Activated naive CD4-positive, alpha-beta T cell treated with anti-CD3 and anti-CD28 coated beads, Interleukin-2, amount 50 U/mL, for 24 hours (primary cell): Measurements from ENCODE around the gene DHRS3.

ENCODE experiments used
- H3K27ac Mint-ChIP-seq: one replicate; pipeline ENCODE4 v1.8.0; 2021; ENCODE audit warnings: mild to moderate bottlenecking, mixed read lengths
- H3K27me3 Mint-ChIP-seq: one replicate; pipeline ENCODE4 v1.8.0; 2021; ENCODE audit warnings: mixed read lengths
- H3K36me3 Mint-ChIP-seq: one replicate; pipeline ENCODE4 v1.8.0; 2021; ENCODE audit warnings: mixed read lengths
- H3K4me1 Mint-ChIP-seq: one replicate; pipeline ENCODE4 v1.8.0; 2021; ENCODE audit warnings: mixed read lengths
- H3K4me3 Mint-ChIP-seq: one replicate; pipeline ENCODE4 v1.8.0; 2021; ENCODE audit warnings: mild to moderate bottlenecking, mixed read lengths
- H3K9me3 Mint-ChIP-seq: one replicate; pipeline ENCODE4 v1.8.0; 2021; ENCODE audit warnings: mixed read lengths

DHRS3 gene

GRCh38 chr1:12584900-12585525, 33.0 kb downstream of the DHRS3 start:
- Mint-ChIP-seq H3K27ac (no peak overlapping the region), H3K36me3 (peaks cover 12% of the 10 kb centered on the region), H3K27me3 (no peaks in the 10 kb centered on the region), H3K9me3 (no peaks in the 10 kb centered on the region), H3K4me3 (no peak overlapping the region), H3K4me1 (peaks cover 18% of the 10 kb centered on the region)

GRCh38 chr1:12583484-12583883, 34.5 kb downstream of the DHRS3 start:
- no peaks in the 10 kb centered on the region for H3K9me3 Mint-ChIP-seq
- H3K27me3 Mint-ChIP-seq: no peaks in the 10 kb centered on the region
- peaks cover 13% of the 10 kb centered on the region for H3K4me1 Mint-ChIP-seq
- peak overlapping the region; percentile 63 for H3K27ac Mint-ChIP-seq
- peaks cover 14% of the 10 kb centered on the region for H3K36me3 Mint-ChIP-seq
- no peak overlapping the region for H3K4me3 Mint-ChIP-seq

- no peaks in the 10 kb centered on the region for H3K9me3 Mint-ChIP-seq
- H3K27ac Mint-ChIP-seq: peak overlapping the region; percentile 8
- peaks cover 5% of the 10 kb centered on the region for H3K4me1 Mint-ChIP-seq
- H3K4me3 Mint-ChIP-seq: no peak overlapping the region
- H3K36me3 Mint-ChIP-seq: peaks cover 15% of the 10 kb centered on the region
- H3K27me3 Mint-ChIP-seq: no peaks in the 10 kb centered on the region
These were observed 35.4 kb downstream of the DHRS3 start for GRCh38 chr1:12582649-12583048.

GRCh38 chr1:12581179-12581578, 36.8 kb downstream of the DHRS3 start:
- no peaks in the 10 kb centered on the region for H3K27me3 Mint-ChIP-seq
- peaks cover 4% of the 10 kb centered on the region for H3K4me1 Mint-ChIP-seq
- H3K36me3 Mint-ChIP-seq: peaks cover 17% of the 10 kb centered on the region
- H3K4me3 Mint-ChIP-seq: no peak overlapping the region
- no peak overlapping the region for H3K27ac Mint-ChIP-seq
- H3K9me3 Mint-ChIP-seq: no peaks in the 10 kb centered on the region

GRCh38 chr1:12580054-12580887, 37.7 kb downstream of the DHRS3 start:
- Mint-ChIP-seq H3K4me1 (peaks cover 4% of the 10 kb centered on the region), H3K36me3 (peaks cover 17% of the 10 kb centered on the region), H3K4me3 (no peak overlapping the region), H3K9me3 (no peaks in the 10 kb centered on the region), H3K27me3 (no peaks in the 10 kb centered on the region), H3K27ac (no peak overlapping the region)

- Mint-ChIP-seq H3K4me1 (peaks cover 4% of the 10 kb centered on the region), H3K27ac (no peak overlapping the region), H3K27me3 (no peaks in the 10 kb centered on the region), H3K4me3 (no peak overlapping the region), H3K9me3 (no peaks in the 10 kb centered on the region), H3K36me3 (peaks cover 17% of the 10 kb centered on the region)
These were observed 39.1 kb downstream of the DHRS3 start for GRCh38 chr1:12578860-12579422.

GRCh38 chr1:12577020-12577419, 41.0 kb downstream of the DHRS3 start:
- H3K36me3 Mint-ChIP-seq: peaks cover 17% of the 10 kb centered on the region

GRCh38 chr1:12574757-12575139, 43.3 kb downstream of the DHRS3 start:
- Mint-ChIP-seq H3K4me1 (peaks cover 8% of the 10 kb centered on the region), H3K9me3 (no peaks in the 10 kb centered on the region), H3K27me3 (no peaks in the 10 kb centered on the region), H3K27ac (no peak overlapping the region), H3K36me3 (peaks cover 16% of the 10 kb centered on the region), H3K4me3 (no peak overlapping the region)

More at GRCh38 chr1:12577020-12577419, 41.0 kb downstream of the DHRS3 start:
- H3K4me3 Mint-ChIP-seq: no peak overlapping the region
- H3K4me1 Mint-ChIP-seq: peaks cover 8% of the 10 kb centered on the region
- H3K9me3 Mint-ChIP-seq: no peaks in the 10 kb centered on the region
- no peaks in the 10 kb centered on the region for H3K27me3 Mint-ChIP-seq
- H3K27ac Mint-ChIP-seq: no peak overlapping the region

- no peaks in the 10 kb centered on the region for H3K9me3 Mint-ChIP-seq
- no peaks in the 10 kb centered on the region for H3K27me3 Mint-ChIP-seq
- peak overlapping the region; percentile 77 for H3K27ac Mint-ChIP-seq
- H3K4me1 Mint-ChIP-seq: peaks cover 8% of the 10 kb centered on the region
- no peak overlapping the region for H3K4me3 Mint-ChIP-seq
- H3K36me3 Mint-ChIP-seq: peaks cover 16% of the 10 kb centered on the region
These were observed 44.8 kb downstream of the DHRS3 start for GRCh38 chr1:12573015-12573825.

GRCh38 chr1:12572522-12572921, 45.5 kb downstream of the DHRS3 start:
- H3K4me3 Mint-ChIP-seq: no peak overlapping the region
- H3K4me1 Mint-ChIP-seq: peaks cover 8% of the 10 kb centered on the region
- H3K27me3 Mint-ChIP-seq: no peaks in the 10 kb centered on the region
- H3K36me3 Mint-ChIP-seq: peaks cover 15% of the 10 kb centered on the region
- peak overlapping the region; percentile 30 for H3K27ac Mint-ChIP-seq
- no peaks in the 10 kb centered on the region for H3K9me3 Mint-ChIP-seq

GRCh38 chr1:12570291-12570690, 47.7 kb downstream of the DHRS3 start:
- Mint-ChIP-seq H3K27me3 (no peaks in the 10 kb centered on the region), H3K4me3 (no peak overlapping the region), H3K27ac (no peak overlapping the region), H3K4me1 (peaks cover 8% of the 10 kb centered on the region), H3K9me3 (no peaks in the 10 kb centered on the region), H3K36me3 (peaks cover 23% of the 10 kb centered on the region)

- Mint-ChIP-seq H3K4me3 (no peak overlapping the region), H3K27ac (no peak overlapping the region), H3K9me3 (no peaks in the 10 kb centered on the region), H3K4me1 (peaks cover 6% of the 10 kb centered on the region), H3K27me3 (no peaks in the 10 kb centered on the region), H3K36me3 (peaks cover 28% of the 10 kb centered on the region)
These were observed 49.8 kb downstream of the DHRS3 start for GRCh38 chr1:12568009-12568767.

- Mint-ChIP-seq H3K27ac (peak overlapping the region; percentile 41), H3K27me3 (no peaks in the 10 kb centered on the region), H3K36me3 (peaks cover 30% of the 10 kb centered on the region), H3K4me1 (peaks cover 1% of the 10 kb centered on the region), H3K9me3 (no peaks in the 10 kb centered on the region), H3K4me3 (no peak overlapping the region)
These were observed 50.7 kb downstream of the DHRS3 start for GRCh38 chr1:12567288-12567819.

GRCh38 chr1:12566484-12567287, 51.3 kb downstream of the DHRS3 start:
- Mint-ChIP-seq H3K36me3 (peaks cover 31% of the 10 kb centered on the region), H3K4me1 (no peaks in the 10 kb centered on the region), H3K4me3 (no peak overlapping the region), H3K27ac (no peak overlapping the region), H3K27me3 (no peaks in the 10 kb centered on the region), H3K9me3 (no peaks in the 10 kb centered on the region)
